Naive thymus-derived CD4-positive, alpha-beta T cell (primary cell): Measurements from ENCODE around the gene OR4K17. TPM values are rescaled to one million over a fixed set of nuclear protein-coding genes. Genes with fewer than 3 reads are reported as not detected.
"Not testable (repeated sequence)": the region's sequence is repeated elsewhere in the genome, so short reads cannot be mapped to it uniquely, and the experiment has no call there.

ENCODE experiments used
- ATAC-seq: fragments of 150-1000 bp; cut with Tn5 transposase; 2 replicates; pipeline ENCODE4 v1.10.0; 2021; ENCODE audit warnings: mild to moderate bottlenecking, moderate library complexity
- CTCF ChIA-PET: fragments of 350-600 bp; sonication (Branson Sonifier 250); formaldehyde crosslinking; loops from one replicate; lab custom pipeline; 2021; ENCODE audit warnings: antibody characterized with exemption; lab: Charles Lee
- POLR2A ChIA-PET: fragments of 350-600 bp; sonication (Branson Sonifier 250); formaldehyde crosslinking; loops from one replicate; lab custom pipeline; 2021; ENCODE audit warnings: antibody characterized with exemption, inconsistent platforms; lab: Charles Lee
- DNase-seq, 9 donors: peaks; one replicate each; pipeline versions ENCODE4 v3.0.0 to v3.0.0-alpha.2; 2020 to 2022; ENCODE audit warnings: mixed read lengths in 1 of 9
- H3K27ac ChIP-seq: one replicate; pipeline ENCODE4 v1.7.0; 2013; ENCODE audit warnings: mild to moderate bottlenecking, low read depth, low read length, moderate library complexity
- H3K27me3 ChIP-seq, 2 donors: one replicate each; pipeline ENCODE4 v1.7.0; 2013; ENCODE audit warnings: low read length in 2 of 2, mild to moderate bottlenecking in 2 of 2, moderate library complexity in 2 of 2; ENCODE audit not compliant: control insufficient read depth in 2 of 2, insufficient read depth in 2 of 2
- H3K36me3 ChIP-seq, 3 experiments: 1 replicate in 2 of 3; 2 replicates in 1 of 3; pipeline ENCODE4 v1.7.0; 2013; ENCODE audit warnings: low read length in 3 of 3, mild to moderate bottlenecking in 3 of 3, moderate library complexity in 1 of 3; ENCODE audit not compliant: insufficient read depth in 3 of 3, control insufficient read depth in 2 of 3
- H3K4me1 ChIP-seq, 2 donors: one replicate each; pipeline ENCODE4 v1.7.0; 2013; ENCODE audit warnings: low read length in 2 of 2, mild to moderate bottlenecking in 2 of 2, moderate library complexity in 1 of 2; ENCODE audit not compliant: control insufficient read depth in 2 of 2, insufficient read depth in 2 of 2
- H3K4me3 ChIP-seq: 2 replicates; pipeline ENCODE4 v1.7.0; 2013; ENCODE audit warnings: mild to moderate bottlenecking, low read length
- H3K9me3 ChIP-seq, 3 experiments: 1 replicate in 2 of 3; 2 replicates in 1 of 3; pipeline ENCODE4 v1.7.0; 2013; ENCODE audit warnings: low read length in 3 of 3; ENCODE audit not compliant: control insufficient read depth in 2 of 3
- H3K27ac Mint-ChIP-seq, 9 donors: one replicate each; pipeline ENCODE4 v1.8.0; 2020 to 2022; ENCODE audit warnings: mixed read lengths in 9 of 9, mild to moderate bottlenecking in 8 of 9, moderate library complexity in 5 of 9, inconsistent platforms in 2 of 9
- H3K27me3 Mint-ChIP-seq, 5 donors: one replicate each; pipeline ENCODE4 v1.8.0; 2021 to 2022; ENCODE audit warnings: mixed read lengths in 5 of 5, mild to moderate bottlenecking in 1 of 5
- H3K36me3 Mint-ChIP-seq, 5 donors: one replicate each; pipeline ENCODE4 v1.8.0; 2020 to 2022; ENCODE audit warnings: mixed read lengths in 5 of 5, mild to moderate bottlenecking in 3 of 5, inconsistent platforms in 1 of 5
- H3K4me1 Mint-ChIP-seq, 7 donors: one replicate each; pipeline ENCODE4 v1.8.0; 2020 to 2022; ENCODE audit warnings: mixed read lengths in 7 of 7, mild to moderate bottlenecking in 3 of 7, inconsistent platforms in 1 of 7
- H3K4me3 Mint-ChIP-seq, 10 donors: one replicate each; pipeline ENCODE4 v1.8.0; 2020 to 2022; ENCODE audit warnings: mild to moderate bottlenecking in 10 of 10, mixed read lengths in 10 of 10, moderate library complexity in 6 of 10, inconsistent platforms in 2 of 10
- H3K9me3 Mint-ChIP-seq, 11 donors: one replicate each; pipeline ENCODE4 v1.8.0; 2020 to 2022; ENCODE audit warnings: mixed read lengths in 11 of 11, mild to moderate bottlenecking in 4 of 11, inconsistent platforms in 1 of 11, moderate library complexity in 1 of 11
- intact Hi-C, 2 donors: fragments of 100-400 bp; cut with micrococcal nuclease; formaldehyde crosslinking; loops; one replicate each; pipeline ENCODE4 v1.15.1; 2023
- polyA plus RNA-seq, 2 donors: library from polyadenylated mRNA; unstranded; fragments of 300-500 nt; fragmentation: Illumina TruSeq; gene quantifications; one replicate each; pipeline ENCODE4 v1.2.3, GENCODE V29; 2021
- total RNA-seq, 6 experiments: library from RNA in 5 of 6; stranded (reverse) in 5 of 6; gene quantifications; 1 replicate in 5 of 6; 2 replicates in 1 of 6; pipeline ENCODE4 v1.2.3 and lab custom pipeline; 2021 to 2026

The OR4K17 gene
- total and polyA plus RNA-seq, 7 experiments from 2014 or later: not detected

DNA sequence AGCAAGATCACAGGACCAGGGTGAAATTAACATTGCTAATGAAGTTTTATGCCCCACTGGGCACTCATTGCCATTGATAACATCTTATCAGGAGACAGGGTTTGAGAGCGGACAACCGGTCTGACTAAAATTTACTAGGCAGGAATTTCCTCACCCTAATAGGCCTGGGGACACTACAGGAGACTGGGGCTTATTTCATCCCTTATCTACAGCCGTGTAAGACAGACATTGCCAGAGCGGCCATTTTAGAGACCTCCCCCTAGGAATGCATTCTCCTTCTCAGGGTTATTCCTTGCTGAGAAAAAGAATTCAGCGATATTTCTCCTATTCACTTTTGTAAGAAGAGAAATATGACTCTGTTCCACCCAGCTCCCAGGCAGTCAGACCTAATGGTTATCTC, 8.3 kb downstream of the OR4K17 start:
- no peaks in the 10 kb centered on the region for H3K4me1 Mint-ChIP-seq
- Histone ChIP-seq H3K27ac (no peak overlapping the region), H3K4me1 (no peaks in the 10 kb centered on the region), H3K36me3 (no peaks in the 10 kb centered on the region), H3K9me3 (peaks cover 0 to 7% (median 0%) of the 10 kb centered on the region in 3 experiments), H3K4me3 (no peak overlapping the region), H3K27me3 (no peaks in the 10 kb centered on the region)
- ATAC-seq (no peak), DNase-seq (no peak)
- peaks cover 0 to 22% (median 0%) of the 10 kb centered on the region in 5 donors for H3K36me3 Mint-ChIP-seq
- H3K4me3 Mint-ChIP-seq: no peak overlapping the region
- H3K27ac Mint-ChIP-seq: no peak overlapping the region
- peaks cover 0 to 46% (median 20%) of the 10 kb centered on the region in 11 donors for H3K9me3 Mint-ChIP-seq
- ChIA-PET CTCF (interaction anchor here (0.6 kb wide), 1 partner anchor 129 kb away, joined by 4 read pairs; no protein-coding TSS in a partner anchor), POLR2A (no interaction called here)
- peaks cover 2 to 28% (median 26%) of the 10 kb centered on the region in 5 donors for H3K27me3 Mint-ChIP-seq
- intact Hi-C loops: no loop called here

GRCh38 chr14:20138520-20138919, 28.0 kb downstream of the OR4K17 start, which contains the start of gene OR4N5:
OR4N5 (plus strand) TSS chr14:20138820; CDS start chr14:20143736, 4,916 bp downstream.
- H3K27ac Mint-ChIP-seq: no peak within 1 kb of the TSS
- ChIA-PET POLR2A (no interaction called here), CTCF (no interaction called here)
- no peak for ATAC-seq
- no peak for DNase-seq
- Histone ChIP-seq H3K4me3 (no peak within 1 kb of the TSS), H3K36me3 (no peaks in the 10 kb centered on the region), H3K27me3 (no peaks in the 10 kb centered on the region), H3K27ac (no peak within 1 kb of the TSS), H3K4me1 (no peaks in the 10 kb centered on the region), H3K9me3 (no peaks in the 10 kb centered on the region)
- no peak within 1 kb of the TSS for H3K4me3 Mint-ChIP-seq
- H3K9me3 Mint-ChIP-seq: peaks cover 0 to 4% (median 0%) of the 10 kb centered on the region in 11 donors
- H3K36me3 Mint-ChIP-seq: peaks cover 0 to 3% (median 0%) of the 10 kb centered on the region in 5 donors
- no peaks in the 10 kb centered on the region for H3K4me1 Mint-ChIP-seq
- intact Hi-C loops: no loop called here
- H3K27me3 Mint-ChIP-seq: peaks cover 10 to 33% (median 26%) of the 10 kb centered on the region in 5 donors

DNA sequence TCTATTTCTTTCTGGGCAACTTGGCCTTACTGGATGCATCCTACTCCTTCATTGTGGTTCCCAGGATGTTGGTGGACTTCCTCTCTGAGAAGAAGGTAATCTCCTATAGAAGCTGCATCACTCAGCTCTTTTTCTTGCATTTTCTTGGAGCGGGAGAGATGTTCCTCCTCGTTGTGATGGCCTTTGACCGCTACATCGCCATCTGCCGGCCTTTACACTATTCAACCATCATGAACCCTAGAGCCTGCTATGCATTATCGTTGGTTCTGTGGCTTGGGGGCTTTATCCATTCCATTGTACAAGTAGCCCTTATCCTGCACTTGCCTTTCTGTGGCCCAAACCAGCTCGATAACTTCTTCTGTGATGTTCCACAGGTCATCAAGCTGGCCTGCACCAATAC, 33.4 kb downstream of the OR4K17 start:
- Histone ChIP-seq H3K36me3 (no peaks in the 10 kb centered on the region), H3K27me3 (no peaks in the 10 kb centered on the region), H3K4me3 (no peak overlapping the region), H3K27ac (no peak overlapping the region), H3K4me1 (no peaks in the 10 kb centered on the region), H3K9me3 (no peaks in the 10 kb centered on the region)
- CTCF ChIA-PET: interaction anchor here (0.6 kb wide), 1 partner anchor 49 kb away, joined by 3 read pairs; no protein-coding TSS in a partner anchor
- no peak overlapping the region for H3K27ac Mint-ChIP-seq
- POLR2A ChIA-PET: no interaction called here
- intact Hi-C loops: no loop called here
- ATAC-seq (no peak), DNase-seq (no peak)
- peaks cover 0 to 3% (median 0%) of the 10 kb centered on the region in 7 donors for H3K4me1 Mint-ChIP-seq
- H3K4me3 Mint-ChIP-seq: peak overlapping the region in 1 of 10 donors; percentile 30
- no peaks in the 10 kb centered on the region for H3K36me3 Mint-ChIP-seq
- H3K9me3 Mint-ChIP-seq: peaks cover 0 to 11% (median under 1%) of the 10 kb centered on the region in 11 donors
- peaks cover 0 to 22% (median 15%) of the 10 kb centered on the region in 5 donors for H3K27me3 Mint-ChIP-seq

- DNase-seq (no peak), ATAC-seq (no peak)
- no peaks in the 10 kb centered on the region for H3K4me1 ChIP-seq
- no peaks in the 10 kb centered on the region for H3K9me3 ChIP-seq
- H3K27ac Mint-ChIP-seq: no peak overlapping the region
- no peaks in the 10 kb centered on the region for H3K27me3 ChIP-seq
- ChIA-PET CTCF (no interaction called here), POLR2A (no interaction called here)
- H3K4me3 Mint-ChIP-seq: no peak overlapping the region
- intact Hi-C loops: no loop called here
- H3K4me3 ChIP-seq: no peak overlapping the region
- H3K36me3 ChIP-seq: no peaks in the 10 kb centered on the region
- H3K27me3 Mint-ChIP-seq: peaks cover 0 to 28% (median 20%) of the 10 kb centered on the region in 5 donors
- H3K4me1 Mint-ChIP-seq: peaks cover 0 to 3% (median 0%) of the 10 kb centered on the region in 7 donors
- peaks cover 0 to 16% (median 2%) of the 10 kb centered on the region in 11 donors for H3K9me3 Mint-ChIP-seq
- H3K27ac ChIP-seq: no peak overlapping the region
- no peaks in the 10 kb centered on the region for H3K36me3 Mint-ChIP-seq
Observed at GRCh38 chr14:20144820-20145219, 34.3 kb downstream of the OR4K17 start.

DNA sequence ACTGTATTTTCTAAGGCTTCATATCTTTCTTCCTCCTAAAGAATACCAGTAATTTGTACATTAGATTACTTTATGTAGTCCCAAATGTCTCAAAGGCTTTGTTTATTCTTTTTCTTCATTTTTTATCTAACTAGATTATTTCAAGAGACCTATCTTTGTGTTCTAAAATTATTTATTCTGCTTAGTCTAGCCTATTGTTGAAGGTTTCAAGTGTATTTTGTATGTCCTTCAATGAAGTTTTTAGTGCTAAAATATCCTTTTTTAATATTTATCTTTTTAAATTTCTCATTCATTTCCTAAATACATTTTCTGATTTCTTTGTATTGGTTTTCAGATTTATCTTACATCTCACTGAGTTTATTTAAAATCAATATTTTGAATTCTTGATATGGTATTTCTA, 53.9 kb downstream of the OR4K17 start:
- Histone ChIP-seq H3K27ac (no peak overlapping the region), H3K4me1 (no peaks in the 10 kb centered on the region), H3K4me3 (no peak overlapping the region), H3K27me3 (no peaks in the 10 kb centered on the region), H3K36me3 (no peaks in the 10 kb centered on the region), H3K9me3 (peaks cover 0 to 21% (median 0%) of the 10 kb centered on the region in 3 experiments)
- H3K27ac Mint-ChIP-seq: no peak overlapping the region
- no peak for ATAC-seq
- H3K4me1 Mint-ChIP-seq: no peaks in the 10 kb centered on the region
- H3K36me3 Mint-ChIP-seq: peaks cover 0 to 19% (median 0%) of the 10 kb centered on the region in 5 donors
- peaks cover 0 to 43% (median 18%) of the 10 kb centered on the region in 5 donors for H3K27me3 Mint-ChIP-seq
- no peak overlapping the region for H3K4me3 Mint-ChIP-seq
- peaks cover 8 to 64% (median 26%) of the 10 kb centered on the region in 11 donors for H3K9me3 Mint-ChIP-seq
- ChIA-PET CTCF (no interaction called here), POLR2A (no interaction called here)
- intact Hi-C loops: no loop called here
- DNase-seq: no peak

- DNase-seq (no peak), ATAC-seq (no peak)
- intact Hi-C loops: no loop called here
- peaks cover 8 to 56% (median 26%) of the 10 kb centered on the region in 11 donors for H3K9me3 Mint-ChIP-seq
- H3K27me3 Mint-ChIP-seq: peaks cover 0 to 36% (median 24%) of the 10 kb centered on the region in 5 donors
- no peak overlapping the region for H3K27ac Mint-ChIP-seq
- Histone ChIP-seq H3K4me3 (no peak overlapping the region), H3K9me3 (peaks cover 0 to 21% (median 0%) of the 10 kb centered on the region in 3 experiments), H3K4me1 (no peaks in the 10 kb centered on the region), H3K36me3 (no peaks in the 10 kb centered on the region), H3K27ac (no peak overlapping the region), H3K27me3 (no peaks in the 10 kb centered on the region)
- no peaks in the 10 kb centered on the region for H3K4me1 Mint-ChIP-seq
- ChIA-PET CTCF (no interaction called here), POLR2A (no interaction called here)
- peaks cover 0 to 19% (median 0%) of the 10 kb centered on the region in 5 donors for H3K36me3 Mint-ChIP-seq
- H3K4me3 Mint-ChIP-seq: no peak overlapping the region
Observed at GRCh38 chr14:20167091-20167490, 56.6 kb downstream of the OR4K17 start.

DNA sequence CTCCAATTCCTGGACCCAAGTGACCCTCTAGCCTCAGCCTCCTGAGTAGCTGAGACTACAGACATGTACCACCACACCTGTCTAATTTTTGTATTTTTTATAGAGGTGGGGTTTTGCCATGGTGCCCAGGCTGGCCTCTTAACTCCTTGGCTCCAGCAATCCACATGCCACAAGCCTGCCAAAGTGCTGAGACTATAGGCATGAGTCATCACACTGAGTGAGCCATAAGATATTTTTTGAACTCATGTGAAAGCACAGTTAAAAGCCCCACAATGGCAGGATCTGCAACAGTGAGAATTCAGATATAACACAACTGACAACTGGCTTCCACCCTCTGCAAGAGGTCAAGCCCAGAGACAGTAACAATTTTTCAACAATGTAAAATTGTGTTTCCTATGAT, 59.3 kb downstream of the OR4K17 start:
- H3K4me3 Mint-ChIP-seq, H3K4me3 ChIP-seq, H3K36me3 Mint-ChIP-seq, CTCF ChIA-PET, H3K4me1 ChIP-seq, POLR2A ChIA-PET, H3K4me1 Mint-ChIP-seq, intact Hi-C loops, H3K27ac ChIP-seq, H3K36me3 ChIP-seq, H3K27me3 ChIP-seq, DNase-seq, H3K9me3 ChIP-seq, H3K27ac Mint-ChIP-seq, ATAC-seq: not testable (repeated sequence)
- Mint-ChIP-seq H3K9me3 (peaks cover 0 to 31% (median 10%) of the 10 kb centered on the region in 11 donors), H3K27me3 (peaks cover 0 to 34% (median 28%) of the 10 kb centered on the region in 5 donors)
